Gastroesophageal sphincter (tissue), 4 donors: ENCODE results near the gene EBLN2. TPM values are rescaled to one million over a fixed set of nuclear protein-coding genes. Genes with fewer than 3 reads are reported as not detected.

Experiments used
- ATAC-seq: fragments of 150-250 bp; one replicate; pipeline ENCODE4 v1.9.1; 2016; ENCODE audit warnings: mild to moderate bottlenecking, moderate library complexity
- H3K27ac ChIP-seq, 4 donors: fragments of 200-600 bp; sonication (generic) in 3 of 4; 1 replicate in 3 of 4; 2 replicates in 1 of 4; pipeline ENCODE4 v1.5.1; 2016 to 2019
- H3K27me3 ChIP-seq: fragments of 200-600 bp; sonication (generic); one replicate; pipeline ENCODE4 v1.5.1; 2019
- H3K36me3 ChIP-seq, 2 donors: fragments of 200-600 bp; sonication (generic); one replicate each; pipeline ENCODE4 v1.5.1; 2019; ENCODE audit warnings: control low read depth in 1 of 2
- H3K4me1 ChIP-seq, 3 donors: fragments of 200-600 bp; sonication (generic); 1 replicate in 2 of 3; 2 replicates in 1 of 3; pipeline ENCODE4 v1.5.1; 2016 to 2019; ENCODE audit warnings: control low read depth in 2 of 3
- H3K4me3 ChIP-seq, 2 donors: fragments of 200-600 bp; sonication (generic); one replicate each; pipeline ENCODE4 v1.5.1; 2019; ENCODE audit warnings: mild to moderate bottlenecking in 1 of 2, moderate library complexity in 1 of 2
- H3K9me3 ChIP-seq, 3 donors: fragments of 200-600 bp; sonication (generic); one replicate each; pipeline ENCODE4 v1.5.1; 2017 to 2019; ENCODE audit warnings: control low read depth in 2 of 3
- CTCF ChIP-seq, 4 experiments: fragments of 200-600 bp in 2 of 4; fragments of 450-650 bp in 2 of 4; sonication (generic) in 1 of 4; IDR thresholded peaks; one replicate each; pipeline ENCODE4 v1.5.1; 2017 to 2019; ENCODE audit warnings: antibody characterized with exemption in 4 of 4, mild to moderate bottlenecking in 2 of 4, moderate library complexity in 2 of 4
- EP300 ChIP-seq: sonication (generic); formaldehyde crosslinking; IDR thresholded peaks from one replicate; pipeline ENCODE4 v1.6.1; 2017; ENCODE audit warnings: antibody characterized with exemption, mild to moderate bottlenecking
- POLR2A ChIP-seq, 2 donors: fragments of 450-650 bp; IDR thresholded peaks; one replicate each; pipeline ENCODE4 v1.6.1; 2017; ENCODE audit warnings: antibody characterized with exemption in 2 of 2, mild to moderate bottlenecking in 2 of 2, moderate library complexity in 1 of 2
- POLR2AphosphoS5 ChIP-seq: sonication (generic); formaldehyde crosslinking; IDR thresholded peaks from one replicate; pipeline ENCODE4 v1.6.1; 2017; ENCODE audit warnings: antibody characterized with exemption
- WGBS, 2 donors: methylation state at CpG; one replicate each; pipeline ENCODE4 v1.1.5; 2018; ENCODE audit warnings: low coverage in 1 of 2; 5-methylcytosine and 5-hydroxymethylcytosine counted together
- total RNA-seq, 4 donors: library from RNA; depleted of rRNA; stranded (reverse); fragments of >200 nt; gene quantifications; one replicate each; pipeline ENCODE4 v1.1.0, GENCODE V29; 2016

Gene EBLN2
- total RNA-seq, 4 donors from 2014 or later, result 2.3 to 8.9 (median 5.0) TPM; not detected in 1

- Histone ChIP-seq H3K4me1 (peaks cover 15 to 75% (median 23%) of the 10 kb centered on the region in 3 donors), H3K27ac (no peak overlapping the region)
- no peak for ATAC-seq
Measured at GRCh38 chr3:73026111-73026759, 35.2 kb upstream of the EBLN2 start.

DNA sequence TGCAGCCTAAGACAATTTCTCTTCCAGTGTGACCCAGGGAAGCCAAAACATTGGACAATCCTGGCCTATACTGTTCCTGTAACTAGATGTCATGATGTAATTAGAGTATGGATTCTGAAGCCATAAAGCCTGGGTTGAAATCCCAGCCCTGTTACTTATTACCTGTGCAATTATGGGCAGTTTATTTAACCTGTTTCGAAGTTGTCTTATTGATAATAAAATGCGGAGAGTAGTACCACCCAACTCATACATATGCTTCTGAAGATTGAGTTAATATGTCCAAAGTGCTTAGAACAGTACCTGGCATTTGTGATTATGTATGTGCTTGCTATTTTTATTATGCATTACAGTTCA is 34.7 kb upstream of the EBLN2 start:
- 44 to 96% methylated on average over 2 of the region's 2 CpGs for WGBS, 2 donors
- H3K4me1 ChIP-seq, result peaks cover 15 to 77% (median 23%) of the 10 kb centered on the region in 3 donors
- H3K9me3 ChIP-seq, result no peaks in the 10 kb centered on the region
- H3K27ac ChIP-seq, result no peak overlapping the region
- no peaks in the 10 kb centered on the region for H3K27me3 ChIP-seq
- no peak for ATAC-seq
- TF ChIP-seq CTCF (IDR thresholded peaks at IDR 0.05), result no peak
- TF ChIP-seq POLR2AphosphoS5, result no peak
- no peak for TF ChIP-seq EP300
- no peak for TF ChIP-seq POLR2A (IDR thresholded peaks at IDR 0.05)
- H3K4me3 ChIP-seq, result no peak overlapping the region
- H3K36me3 ChIP-seq, result no peaks in the 10 kb centered on the region

More at GRCh38 chr3:73026111-73026759, 35.2 kb upstream of the EBLN2 start:
- Histone ChIP-seq H3K27me3 (no peaks in the 10 kb centered on the region), H3K9me3 (no peaks in the 10 kb centered on the region), H3K36me3 (no peaks in the 10 kb centered on the region), H3K4me3 (no peak overlapping the region)
- 74 to 95% methylated on average over 4 to 6 of the region's 6 CpGs for WGBS, 2 donors
- TF ChIP-seq EP300 (no peak), POLR2AphosphoS5 (no peak), CTCF (IDR thresholded peaks at IDR 0.05) (no peak), POLR2A (IDR thresholded peaks at IDR 0.05) (no peak)

- no peak overlapping the region for H3K4me3 ChIP-seq
- H3K27me3 ChIP-seq, result no peaks in the 10 kb centered on the region
- no peak overlapping the region for H3K27ac ChIP-seq
- no peak for ATAC-seq
- H3K9me3 ChIP-seq, result no peaks in the 10 kb centered on the region
- no peaks in the 10 kb centered on the region for H3K36me3 ChIP-seq
- TF ChIP-seq CTCF (IDR thresholded peaks at IDR 0.05), result no peak
- TF ChIP-seq POLR2A (IDR thresholded peaks at IDR 0.05), result no peak
- TF ChIP-seq EP300, result no peak
- TF ChIP-seq POLR2AphosphoS5, result no peak
- 68 to 77% methylated on average over 4 of the region's 4 CpGs for WGBS, 2 donors
- H3K4me1 ChIP-seq, result peaks cover 19 to 76% (median 23%) of the 10 kb centered on the region in 3 donors
Measured at GRCh38 chr3:73028803-73029202, 32.7 kb upstream of the EBLN2 start.

DNA sequence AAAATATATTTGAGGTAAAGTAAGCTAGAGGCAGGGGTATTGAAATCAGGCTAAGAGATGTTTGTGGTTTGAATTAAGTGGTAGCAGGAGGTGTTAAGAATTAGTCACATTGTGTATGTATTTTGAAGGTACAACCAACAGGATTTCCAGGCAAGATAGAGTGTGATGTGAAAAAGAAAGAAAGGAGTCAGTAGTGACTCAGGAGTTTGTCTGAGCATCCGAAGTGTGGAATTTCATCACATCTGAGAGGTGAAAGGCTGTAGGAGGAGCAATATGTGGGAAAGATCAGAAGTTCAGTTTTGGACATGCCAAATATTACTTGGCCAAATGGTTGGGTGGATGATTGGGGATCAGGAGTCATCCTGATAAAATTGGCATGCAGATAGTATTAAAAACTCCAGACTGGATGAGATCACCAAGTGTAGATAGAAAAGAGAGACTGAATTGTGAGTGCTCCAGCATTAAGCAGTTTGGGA is 32.1 kb upstream of the EBLN2 start:
- Histone ChIP-seq H3K9me3 (no peaks in the 10 kb centered on the region), H3K4me3 (no peak overlapping the region), H3K27me3 (no peaks in the 10 kb centered on the region), H3K4me1 (peaks cover 19 to 71% (median 21%) of the 10 kb centered on the region in 3 donors), H3K36me3 (no peaks in the 10 kb centered on the region), H3K27ac (no peak overlapping the region)
- TF ChIP-seq EP300, result no peak
- TF ChIP-seq POLR2AphosphoS5, result peak; percentile 26
- 8 to 21% methylated on average over 1 of the region's 1 CpG for WGBS, 2 donors
- ATAC-seq, result peak; percentile 85

GRCh38 chr3:73030073-73030597 is 31.3 kb upstream of the EBLN2 start:
- no peak for ATAC-seq
- no peaks in the 10 kb centered on the region for H3K9me3 ChIP-seq
- peaks cover 12 to 64% (median 14%) of the 10 kb centered on the region in 3 donors for H3K4me1 ChIP-seq
- H3K27ac ChIP-seq, result no peak overlapping the region
- no peak overlapping the region for H3K4me3 ChIP-seq
- no peaks in the 10 kb centered on the region for H3K27me3 ChIP-seq
- 92 to 95% methylated on average over 1 of the region's 1 CpG for WGBS, 2 donors
- no peak for TF ChIP-seq EP300
- TF ChIP-seq CTCF (IDR thresholded peaks at IDR 0.05), result no peak
- no peak for TF ChIP-seq POLR2A (IDR thresholded peaks at IDR 0.05)
- TF ChIP-seq POLR2AphosphoS5, result no peak
- H3K36me3 ChIP-seq, result no peaks in the 10 kb centered on the region
